Measurements from ENCODE around the gene THPO. TPM values are rescaled to one million over a fixed set of nuclear protein-coding genes. Genes with fewer than 3 reads are reported as not detected.
A peak's percentile ranks its signal among the peaks of the same experiment; 100 is the strongest.

The THPO gene
- total RNA-seq, 1 donor from 2014 or later = 0.11 TPM

DNA sequence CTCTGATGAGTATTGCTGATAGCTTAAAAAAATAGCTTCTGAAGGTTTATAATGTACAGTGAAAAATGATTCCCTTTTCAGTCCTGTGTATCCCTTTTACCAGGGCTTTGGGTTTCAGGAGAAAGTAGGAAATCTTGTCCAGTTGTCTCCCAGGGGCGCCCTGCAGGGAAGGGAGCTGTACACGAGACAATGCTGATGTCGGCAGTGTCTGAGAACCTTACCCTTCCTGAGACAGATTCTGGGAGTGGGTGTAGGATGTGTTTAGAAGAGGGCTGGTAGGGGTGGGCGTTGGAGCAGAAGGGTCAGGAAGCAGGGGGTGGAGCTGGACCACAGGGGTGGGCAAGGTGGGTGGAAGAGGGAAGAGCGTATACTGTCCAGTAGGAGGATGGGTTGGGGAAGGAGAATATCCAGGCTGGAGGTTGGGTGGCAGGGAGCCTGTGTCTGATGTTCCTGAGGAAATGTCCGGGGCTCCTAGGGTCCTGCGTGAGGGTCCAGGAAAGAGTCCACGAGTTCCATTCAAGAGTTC, 5.6 kb downstream of the THPO start:
- intact Hi-C loops (cut with DNase I) = loop anchor here (5.0 kb wide), 1 partner anchor 140 kb away; no protein-coding TSS in a partner anchor
- ATAC-seq (ENCODE audit: poor library complexity) = no peak
- no peak for DNase-seq

DNA sequence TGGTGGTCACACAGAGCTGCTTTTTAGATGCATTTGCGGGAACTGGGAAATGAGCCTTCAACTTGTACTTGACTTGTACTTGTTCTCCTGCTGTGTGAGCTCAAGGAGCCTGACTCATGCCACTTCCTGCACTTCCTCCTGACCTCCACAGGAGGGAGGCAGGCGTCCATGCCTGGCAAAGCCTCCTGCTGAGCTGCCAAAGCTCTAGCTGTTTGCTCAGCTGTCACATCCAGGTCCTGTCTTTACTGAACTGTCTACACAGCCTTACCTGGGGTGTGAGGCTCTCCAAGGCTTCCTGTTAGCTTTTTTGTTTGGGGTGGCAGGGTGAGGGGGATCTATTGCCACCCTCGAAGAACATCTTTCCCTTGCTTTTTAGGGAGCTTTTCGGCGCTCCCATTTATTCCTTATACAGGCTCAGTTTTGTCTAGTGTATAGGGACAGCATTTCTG, 6.4 kb downstream of the THPO start:
- ATAC-seq (ENCODE audit: poor library complexity) (peak; percentile 92), DNase-seq (peak; percentile 80)
- intact Hi-C loops (cut with DNase I) = loop anchor here (2.0 to 5.0 kb wide), 2 partner anchors 141 to 171 kb away; no protein-coding TSS in a partner anchor

DNA sequence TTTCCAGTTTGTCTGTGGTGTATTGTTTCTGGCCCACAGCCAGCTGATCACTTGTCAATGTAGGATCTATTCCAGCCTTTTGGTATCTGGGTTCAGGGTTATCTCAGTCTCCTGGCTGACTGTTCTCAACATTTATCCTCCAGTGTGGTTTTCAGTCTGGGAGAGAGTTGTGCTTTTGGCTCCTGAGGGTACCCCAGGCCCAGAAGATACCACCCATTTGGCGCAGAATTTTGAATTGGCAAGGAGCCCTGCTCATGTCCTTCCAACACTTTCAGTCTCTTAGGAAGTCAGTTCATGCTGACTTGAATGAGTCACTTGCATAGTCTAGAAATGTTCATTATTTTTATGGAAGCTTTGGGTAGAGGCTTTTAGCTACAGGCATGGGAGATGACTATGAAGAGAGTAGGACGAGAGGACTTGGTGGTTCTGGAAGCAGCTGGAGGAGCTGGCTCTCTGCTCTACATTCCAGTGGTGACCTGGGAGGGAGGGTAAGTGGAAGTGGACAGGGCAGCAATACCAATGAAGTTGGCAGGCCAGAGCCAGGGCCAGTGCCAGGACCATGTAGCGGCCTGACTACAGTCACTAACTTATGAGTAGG, 9.3 kb downstream of the THPO start:
- DNase-seq (peak; percentile 67), ATAC-seq (ENCODE audit: poor library complexity) (peak; percentile 46)
- intact Hi-C loops (cut with DNase I) = no loop called here

DNA sequence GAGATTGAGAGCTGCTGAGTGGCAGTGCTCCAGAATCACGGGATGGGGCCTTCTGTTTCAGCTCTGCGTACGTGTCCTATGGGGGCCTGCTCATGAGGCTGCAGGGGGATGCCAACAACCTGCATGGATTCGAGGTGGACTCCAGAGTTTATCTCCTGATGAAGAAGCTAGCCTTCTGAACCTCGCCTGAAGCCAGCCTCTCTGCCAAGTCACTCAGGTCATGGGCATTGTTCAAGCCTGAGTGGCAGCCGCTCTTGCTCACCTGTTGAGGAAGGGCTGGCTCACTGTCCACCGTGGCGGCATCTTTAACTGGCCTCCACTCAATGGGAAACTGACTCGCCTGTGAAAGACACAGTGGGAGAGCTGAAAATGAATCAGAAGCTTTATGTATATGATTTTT, 9.9 kb downstream of the THPO start:
- DNase-seq (no peak), ATAC-seq (ENCODE audit: poor library complexity) (no peak)
- intact Hi-C loops (cut with DNase I) = no loop called here

DNA sequence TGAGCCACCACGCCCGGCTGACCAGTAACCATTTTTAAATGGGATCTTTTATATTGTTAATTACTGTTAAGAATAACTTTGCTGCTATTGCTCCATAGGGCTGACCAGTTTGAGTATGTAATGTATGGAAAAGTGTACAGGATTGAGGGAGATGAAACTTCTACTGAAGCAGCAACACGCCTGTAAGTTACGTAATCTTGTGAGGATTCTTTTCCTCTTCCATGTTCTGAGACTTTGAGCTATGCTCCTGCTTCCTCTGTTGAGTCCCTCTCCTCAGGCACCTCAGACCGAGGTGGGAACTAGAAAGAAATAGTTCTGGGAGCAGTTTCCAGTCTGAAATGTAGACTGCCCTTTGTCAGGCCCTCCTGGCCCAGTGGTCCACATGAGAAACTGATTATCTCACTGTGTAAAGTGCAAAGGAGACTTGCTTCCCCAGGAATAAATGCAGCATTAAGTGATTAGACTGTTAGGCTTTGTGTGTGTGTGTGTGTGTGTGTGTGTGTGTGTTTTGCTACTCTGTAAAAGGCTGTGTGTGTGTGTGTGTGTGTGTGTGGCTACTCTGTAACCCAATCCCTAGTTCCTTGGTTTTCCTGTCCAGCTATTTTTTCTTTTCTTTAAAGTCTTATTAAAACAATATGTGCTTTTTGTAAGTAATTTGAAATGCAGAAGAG, 11.3 kb downstream of the THPO start:
- ATAC-seq (ENCODE audit: poor library complexity) (no peak), DNase-seq (no peak)
- intact Hi-C loops (cut with DNase I) = no loop called here

DNA sequence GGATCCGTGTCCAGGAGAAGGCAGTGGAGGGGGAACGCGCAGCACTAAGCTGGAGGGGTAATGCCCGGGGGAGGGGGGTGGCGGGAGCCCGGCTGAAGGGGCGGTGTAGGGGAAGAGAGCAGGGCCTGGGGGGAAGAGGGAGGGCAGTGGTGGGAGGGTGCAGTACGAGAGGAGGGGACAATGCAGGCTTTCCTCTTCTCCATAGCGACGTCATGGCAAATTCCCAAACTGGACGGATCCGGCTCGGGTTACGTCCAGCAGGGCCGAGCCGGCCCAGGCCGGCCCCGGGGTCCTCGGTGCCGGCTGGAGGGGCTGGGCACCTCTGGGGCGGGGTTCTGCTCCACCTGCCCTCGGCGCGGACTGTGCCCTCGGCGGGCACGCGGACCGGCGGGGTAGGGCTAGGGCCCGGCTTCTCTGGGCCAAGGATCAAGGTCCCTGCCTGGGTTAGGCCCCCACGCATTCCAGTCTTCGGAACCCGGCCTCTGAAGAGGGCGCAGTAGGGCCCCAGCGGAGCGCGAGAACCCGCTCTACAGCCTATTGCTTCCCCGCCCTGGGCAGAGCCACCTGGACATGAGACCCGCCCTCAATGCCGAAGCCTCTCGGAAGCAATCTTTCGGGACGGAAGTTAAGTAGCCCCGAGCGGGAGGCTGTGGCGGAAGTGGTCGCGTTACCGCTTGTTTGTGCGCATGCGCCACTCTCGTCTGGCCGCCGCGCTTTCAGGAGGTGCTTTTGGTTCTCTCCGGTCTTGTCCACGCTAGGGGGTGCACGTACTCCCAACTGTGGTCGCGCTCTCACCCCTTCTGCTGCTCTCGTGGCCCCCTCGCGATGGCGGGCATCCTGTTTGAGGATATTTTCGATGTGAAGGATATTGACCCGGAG, 15.1 kb downstream of the THPO start:
- DNase-seq (peak; percentile 97), ATAC-seq (ENCODE audit: poor library complexity) (peak; percentile 86)
- intact Hi-C loops (cut with DNase I) = loop anchor here (5.0 kb wide), 1 partner anchor 176 kb away; the partner anchor contains the start of gene ABCF3

DNA sequence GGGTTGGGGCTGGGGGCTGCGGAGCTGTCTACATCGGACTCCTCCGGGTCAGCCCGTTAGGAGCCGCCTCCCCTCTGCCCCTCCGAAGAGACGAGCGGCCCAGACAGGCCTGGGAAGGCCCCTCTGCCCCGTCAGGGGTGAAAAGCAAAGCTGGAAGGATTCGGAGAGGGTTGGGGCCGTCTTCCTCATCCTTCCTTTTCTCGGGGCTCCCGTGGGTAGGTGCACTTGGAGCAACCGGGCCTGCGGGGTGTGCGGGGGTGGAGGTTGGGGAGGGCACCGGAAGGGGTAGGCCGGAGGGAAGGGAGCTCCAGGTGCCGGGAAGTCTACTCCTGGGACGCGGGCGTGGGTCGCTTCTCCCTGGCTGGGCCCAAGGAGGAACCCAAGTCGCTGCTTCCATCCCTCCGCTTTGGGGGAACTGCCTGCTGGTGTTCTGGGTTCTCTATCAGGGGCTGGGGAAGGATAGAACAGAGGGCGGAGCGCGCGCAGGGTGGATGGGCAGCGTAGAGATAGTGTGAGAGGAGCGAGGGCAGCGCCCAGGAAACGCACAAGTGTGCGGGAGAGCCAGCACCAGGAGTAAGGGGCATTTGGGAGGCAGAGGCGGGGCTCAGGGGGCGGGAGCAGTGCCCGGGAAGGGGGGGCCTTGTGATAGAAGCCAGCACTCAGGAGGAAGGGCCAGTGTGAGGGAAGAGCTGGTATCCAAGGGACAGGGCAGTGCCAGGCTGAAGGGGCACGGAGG, 15.9 kb downstream of the THPO start:
- DNase-seq (peak; percentile 81), ATAC-seq (ENCODE audit: poor library complexity) (peak; percentile 51)
- intact Hi-C loops (cut with DNase I) = loop anchor here (5.0 kb wide), 1 partner anchor 175 kb away; the partner anchor contains the start of gene ABCF3

DNA sequence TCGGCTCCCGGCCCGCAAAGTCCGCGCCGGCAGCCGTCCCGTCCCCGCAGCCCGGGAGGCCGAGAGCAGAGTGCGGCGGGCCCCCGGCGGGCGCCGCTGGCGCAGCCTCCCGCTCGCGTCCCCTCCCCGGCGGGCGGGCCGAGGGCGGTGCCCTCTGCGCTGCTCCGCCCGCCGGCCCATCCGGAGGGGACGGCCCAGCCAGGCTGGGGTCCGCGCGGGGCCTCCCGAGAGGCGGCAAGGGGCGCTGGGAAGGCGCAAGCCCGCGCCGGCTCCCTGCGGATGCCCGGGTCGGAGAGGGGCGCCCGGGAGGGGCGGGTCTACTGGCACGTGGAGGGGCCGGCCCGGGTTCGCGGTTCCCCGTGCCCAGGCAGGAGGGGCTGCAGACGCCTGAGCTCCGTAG, 16.5 kb downstream of the THPO start, which contains the start of the genes CLCN2 and POLR2H:
CLCN2 (minus strand) TSS at position 74 of the 400 bp plus-strand sequence. CDS start 126 bp downstream, outside the sequence.
POLR2H (plus strand) TSS at position 179 of the 400 bp plus-strand sequence. CDS start 1,783 bp downstream, outside the sequence.
- ATAC-seq (ENCODE audit: poor library complexity) (peak; percentile 69), DNase-seq (peak; percentile 69)
- intact Hi-C loops (cut with DNase I) = loop anchor here (5.0 kb wide), 1 partner anchor 174 kb away; the partner anchor contains the start of gene ABCF3

DNA sequence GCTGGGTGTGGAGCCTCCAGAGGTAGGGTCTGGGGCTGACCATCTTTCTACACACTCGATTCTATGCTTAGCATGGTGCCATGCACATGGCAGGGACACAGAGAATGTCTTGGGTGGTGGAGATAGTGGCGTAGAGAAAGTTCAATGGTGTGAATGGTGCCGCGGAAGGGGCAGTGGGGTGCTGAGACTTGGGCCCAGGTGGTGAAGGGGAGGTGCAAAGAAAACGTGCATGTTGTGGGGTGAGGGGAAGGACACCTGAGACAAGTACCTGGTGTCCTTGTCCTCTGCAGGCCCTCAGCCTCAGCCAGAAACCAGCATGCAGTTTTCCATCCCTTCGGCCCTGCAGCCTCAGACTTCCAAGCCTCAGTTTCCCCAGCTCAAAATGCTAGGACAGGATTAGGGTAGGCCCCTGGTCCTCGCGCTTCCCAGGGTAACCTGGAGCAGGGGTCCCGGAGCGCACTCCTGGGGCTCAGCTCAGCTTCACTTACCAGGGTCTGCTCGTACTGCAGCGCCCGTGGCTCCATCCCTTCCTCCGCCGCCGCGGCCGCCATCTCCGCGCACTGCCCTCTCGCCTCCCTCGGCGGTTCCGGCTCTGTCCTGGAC, 17.0 kb downstream of the THPO start:
- intact Hi-C loops (cut with DNase I) = loop anchor here (5.0 kb wide), 1 partner anchor 174 kb away; the partner anchor contains the start of gene ABCF3
- no peak for DNase-seq
- ATAC-seq (ENCODE audit: poor library complexity) = no peak

DNA sequence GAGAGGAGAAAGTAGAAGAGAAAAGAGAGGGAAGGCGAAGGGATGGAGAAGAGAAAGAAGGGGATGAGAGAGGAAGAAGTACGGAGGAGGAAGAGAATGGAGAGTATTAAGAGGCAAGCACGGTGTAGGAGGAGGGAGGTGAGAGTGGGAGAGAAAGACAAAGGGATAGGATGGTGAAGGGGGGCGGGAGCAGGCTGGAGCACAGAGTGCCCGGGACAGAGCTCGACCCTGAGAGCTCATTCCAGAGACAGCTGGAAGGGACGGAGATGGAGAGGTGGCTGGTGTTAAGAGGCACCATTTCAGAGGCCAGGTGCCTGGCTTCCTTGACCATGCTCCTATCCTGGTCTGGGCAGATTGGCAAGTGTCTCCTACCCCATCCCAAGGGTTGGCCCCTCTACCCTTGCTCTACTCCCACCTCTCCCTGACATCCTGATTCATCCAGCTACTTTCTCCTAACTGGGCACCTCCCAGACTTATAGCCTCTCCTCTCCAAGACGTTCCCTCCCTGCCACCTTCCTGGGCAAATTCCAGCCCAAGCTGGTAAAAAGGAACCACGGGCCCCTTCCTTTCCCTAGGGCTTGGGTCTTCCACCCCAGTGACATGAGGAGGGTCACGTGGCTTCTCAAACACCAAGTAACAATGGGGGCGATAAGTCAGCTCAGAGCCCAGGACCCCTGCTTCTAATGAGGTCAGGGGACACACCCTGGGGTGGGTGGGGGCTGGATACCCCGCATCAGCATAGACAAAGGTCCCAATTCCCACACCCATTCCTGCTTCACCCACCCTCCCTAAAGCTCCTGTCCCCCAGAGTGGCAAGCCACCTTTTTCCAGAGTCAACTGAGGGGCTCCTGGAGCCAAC, 17.7 kb downstream of the THPO start:
- intact Hi-C loops (cut with DNase I) = loop anchor here (5.0 kb wide), 1 partner anchor 173 kb away; the partner anchor contains the start of gene ABCF3
- DNase-seq (no peak), ATAC-seq (ENCODE audit: poor library complexity) (no peak)

DNA sequence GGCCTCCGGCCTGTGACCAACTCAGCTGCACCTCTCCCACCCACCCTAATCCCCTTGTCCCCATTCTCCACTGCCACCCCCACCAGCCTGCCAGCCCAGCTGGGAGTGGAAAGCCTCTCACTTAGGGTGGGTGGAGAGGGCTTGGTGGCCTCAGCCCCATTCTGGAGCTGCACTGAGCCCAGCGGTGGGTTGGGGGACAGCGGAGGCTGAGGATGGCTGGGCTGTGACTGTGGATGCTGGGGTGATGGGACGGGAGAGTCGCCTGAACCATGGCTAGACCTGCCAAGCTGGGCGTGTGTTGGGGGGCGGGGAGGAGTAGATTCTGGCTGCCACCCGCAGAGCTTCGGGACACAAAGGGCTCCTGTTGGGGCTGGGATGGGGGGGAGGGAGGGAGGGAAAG, 18.4 kb downstream of the THPO start:
- no peak for ATAC-seq (ENCODE audit: poor library complexity)
- DNase-seq = no peak
- intact Hi-C loops (cut with DNase I) = loop anchor here (5.0 kb wide), 1 partner anchor 172 kb away; the partner anchor contains the start of gene ABCF3

DNA sequence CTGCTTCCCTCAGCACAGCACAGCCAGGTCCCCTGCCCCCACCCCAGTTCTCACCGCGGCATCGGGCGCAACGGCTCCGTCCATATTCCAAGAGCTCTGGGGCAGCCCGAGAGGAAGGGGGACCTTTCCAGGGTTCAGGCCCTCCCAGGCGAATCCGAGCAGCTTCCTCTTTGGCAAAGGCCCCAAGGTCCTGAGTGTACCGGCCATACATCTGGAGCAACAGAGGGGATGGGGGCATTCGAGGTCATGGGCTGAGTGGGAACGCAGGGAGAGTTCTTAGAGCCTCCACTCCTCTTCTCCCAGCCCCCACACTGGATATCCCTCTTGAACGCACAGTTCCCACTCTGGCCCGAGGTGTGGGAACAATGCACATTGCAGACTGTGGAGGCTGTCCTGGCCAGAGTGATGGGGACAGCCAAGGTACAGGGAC, 19.1 kb downstream of the THPO start:
- no peak for DNase-seq
- intact Hi-C loops (cut with DNase I) = no loop called here

DNA sequence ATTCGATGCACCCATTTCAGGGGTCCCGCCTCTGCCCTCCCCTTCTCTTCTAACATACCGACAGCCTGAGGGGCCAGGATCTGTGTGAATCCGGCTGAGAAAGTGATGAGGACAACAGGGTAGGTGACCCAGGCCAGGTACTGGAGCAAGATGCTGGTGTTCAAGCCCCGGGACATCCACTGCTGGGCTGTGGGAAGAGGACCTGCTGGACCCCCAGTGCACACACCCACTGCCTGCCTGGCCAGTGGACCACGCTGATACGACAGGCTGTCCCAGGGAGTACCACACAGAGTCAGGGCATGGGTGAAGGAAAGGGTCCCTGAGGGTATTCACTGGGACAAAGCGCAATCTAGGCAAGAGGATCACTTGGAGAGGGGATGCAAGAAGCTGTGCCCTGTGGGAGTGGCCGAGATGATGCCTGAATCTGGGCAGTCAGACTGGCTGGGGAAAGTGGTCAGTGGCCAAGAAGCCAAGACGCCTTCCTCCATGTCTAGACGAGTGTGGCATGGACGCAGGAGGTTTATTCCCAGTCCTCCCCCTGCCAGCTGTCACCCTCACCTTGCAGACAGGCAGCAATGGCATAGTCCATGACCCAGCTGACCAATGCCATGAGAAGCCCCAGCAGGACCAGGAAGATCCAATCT, 19.8 kb downstream of the THPO start:
- DNase-seq (no peak), ATAC-seq (ENCODE audit: poor library complexity) (no peak)
- intact Hi-C loops (cut with DNase I) = no loop called here

More for the DNA sequence above, 19.1 kb downstream of the THPO start:
- ATAC-seq (ENCODE audit: poor library complexity) = no peak

DNA sequence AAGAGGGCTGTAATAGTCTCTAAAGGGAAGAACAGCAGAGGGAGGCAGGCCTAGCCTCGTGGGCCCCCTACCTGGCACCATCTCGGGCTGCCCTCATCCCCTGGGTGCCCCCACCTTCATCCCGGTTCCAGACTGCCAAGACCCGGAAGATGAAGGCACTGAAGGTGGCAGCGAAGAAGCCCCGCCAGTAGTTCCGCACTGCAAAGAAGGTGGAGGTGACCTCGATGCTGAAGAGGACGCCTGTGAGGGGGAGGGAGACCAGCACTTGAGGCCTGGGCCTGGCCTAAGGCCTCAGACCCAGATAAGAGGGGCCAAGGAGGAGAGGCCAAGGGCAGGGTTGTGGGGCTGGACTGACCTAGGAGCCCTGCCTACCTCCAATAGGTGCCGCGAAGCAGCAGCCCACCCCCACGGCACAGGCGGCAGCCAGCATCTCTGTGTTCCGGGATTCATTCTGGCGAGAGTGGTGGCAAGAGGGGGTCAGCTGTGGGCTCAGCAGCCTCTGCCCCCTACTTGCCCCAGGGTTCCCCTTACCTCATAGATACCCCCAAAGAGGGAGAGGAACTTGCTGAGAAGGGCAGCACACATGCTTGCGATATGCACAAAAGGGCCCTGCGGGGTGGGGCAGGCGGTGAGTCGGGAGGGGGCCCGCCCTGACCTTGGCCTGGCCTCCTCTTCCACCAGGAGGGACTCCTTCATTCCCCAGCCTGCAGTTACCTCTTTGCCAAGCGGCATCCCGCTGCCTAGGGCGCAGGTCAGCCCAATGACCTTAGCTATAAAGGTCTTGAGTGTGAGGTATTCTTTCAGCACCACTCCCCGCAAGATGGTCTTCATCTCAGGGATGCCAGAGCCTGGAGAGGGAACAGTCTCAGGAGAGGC, 20.5 kb downstream of the THPO start:
- no peak for DNase-seq
- intact Hi-C loops (cut with DNase I) = no loop called here
- ATAC-seq (ENCODE audit: poor library complexity) = no peak

Measured in Right ventricle myocardium superior (tissue), 1 donor.